Testis (tissue), 2 donors: Measurements from ENCODE around the gene DLG5.

Experiments
- POLR2A ChIP-seq: fragments of 450-650 bp; IDR thresholded peaks from one replicate; pipeline ENCODE4 v1.6.1; 2017; ENCODE audit warnings: antibody characterized with exemption, mild to moderate bottlenecking, moderate library complexity
- TF ChIP-seq, protein P1 (sequence below), 3 experiments: fragments of 450-650 bp in 2 of 3; fragments of 200-600 bp in 1 of 3; sonication (generic) in 1 of 3; IDR thresholded peaks; one replicate each; pipeline ENCODE4 v1.5.1; 2016 to 2019; ENCODE audit warnings: antibody characterized with exemption in 3 of 3, mild to moderate bottlenecking in 2 of 3, moderate library complexity in 1 of 3

GRCh38 chr10:77925795-77926565 lies 575 bp downstream of the DLG5 start:
- TF ChIP-seq, protein P1, sequence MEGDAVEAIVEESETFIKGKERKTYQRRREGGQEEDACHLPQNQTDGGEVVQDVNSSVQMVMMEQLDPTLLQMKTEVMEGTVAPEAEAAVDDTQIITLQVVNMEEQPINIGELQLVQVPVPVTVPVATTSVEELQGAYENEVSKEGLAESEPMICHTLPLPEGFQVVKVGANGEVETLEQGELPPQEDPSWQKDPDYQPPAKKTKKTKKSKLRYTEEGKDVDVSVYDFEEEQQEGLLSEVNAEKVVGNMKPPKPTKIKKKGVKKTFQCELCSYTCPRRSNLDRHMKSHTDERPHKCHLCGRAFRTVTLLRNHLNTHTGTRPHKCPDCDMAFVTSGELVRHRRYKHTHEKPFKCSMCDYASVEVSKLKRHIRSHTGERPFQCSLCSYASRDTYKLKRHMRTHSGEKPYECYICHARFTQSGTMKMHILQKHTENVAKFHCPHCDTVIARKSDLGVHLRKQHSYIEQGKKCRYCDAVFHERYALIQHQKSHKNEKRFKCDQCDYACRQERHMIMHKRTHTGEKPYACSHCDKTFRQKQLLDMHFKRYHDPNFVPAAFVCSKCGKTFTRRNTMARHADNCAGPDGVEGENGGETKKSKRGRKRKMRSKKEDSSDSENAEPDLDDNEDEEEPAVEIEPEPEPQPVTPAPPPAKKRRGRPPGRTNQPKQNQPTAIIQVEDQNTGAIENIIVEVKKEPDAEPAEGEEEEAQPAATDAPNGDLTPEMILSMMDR (IDR thresholded peaks at IDR 0.05), result no peak
- no peak for TF ChIP-seq POLR2A
